ENCODE data around the gene FADS3. TPM values are rescaled to one million over a fixed set of nuclear protein-coding genes. Genes with fewer than 3 reads are reported as not detected.

FADS3 gene
- total and polyA plus RNA-seq, 9 of the 15 experiments (the other 6 are each of a cell fraction or from before 2014, with no cell fraction given), result 0.97 to 148 (median 92.7) TPM

DNA sequence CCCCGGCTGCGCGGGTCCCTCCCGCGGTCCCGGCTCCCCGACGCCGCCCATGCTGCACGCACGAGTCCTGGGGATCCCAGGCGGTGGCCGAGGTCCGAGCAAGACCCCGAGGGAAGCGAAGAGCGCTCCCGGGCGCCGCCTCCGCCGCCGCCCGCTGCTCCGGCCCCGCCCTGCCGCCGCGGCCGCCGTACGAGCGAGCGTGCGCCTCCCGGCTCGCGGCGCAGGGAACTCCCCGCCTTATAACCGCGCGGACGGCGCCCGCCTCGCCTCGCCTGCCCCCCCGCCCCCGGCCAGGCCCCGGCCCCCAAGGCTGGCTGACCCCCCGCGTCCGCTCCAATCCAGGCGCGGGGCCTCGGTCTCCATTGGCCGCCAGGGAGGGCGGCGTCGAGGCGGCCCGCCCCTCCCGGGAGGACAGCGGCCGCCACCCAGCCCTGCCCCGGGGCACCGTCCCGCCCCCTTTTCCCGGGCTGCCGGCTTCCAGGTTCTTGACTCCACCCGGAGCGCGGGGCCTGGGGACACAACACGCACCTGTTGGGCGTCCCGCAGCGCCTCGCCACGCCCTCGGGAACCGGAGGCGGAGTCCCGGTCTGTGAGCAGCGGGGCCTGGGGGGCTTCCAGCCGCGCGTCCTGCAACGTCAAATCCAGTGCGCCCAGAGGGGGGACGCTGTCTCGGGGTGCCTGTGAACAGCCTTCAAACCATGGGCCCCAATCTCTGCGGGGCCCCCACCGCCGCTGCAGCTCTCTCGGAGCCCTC lies at the start of gene FADS3 (continued):
- TF ChIP-seq YY1 (IDR thresholded peaks at IDR 0.05; ENCODE audit: borderline replicate concordance in 1 of 3, control insufficient read depth in 1 of 3, extremely low read depth in 1 of 3, insufficient read depth in 3 of 3, insufficient read length in 1 of 3, insufficient replicate concordance in 2 of 3, low read depth in 1 of 3, low read length in 2 of 3) (no peak), MGA (IDR thresholded peaks at IDR 0.05) (peak; percentile 50; the same call in 1 of the 2 replicates), ZFX (CRISPR knock-in tag; IDR thresholded peaks at IDR 0.05) (peak; percentile 37; the same call in 1 of the 2 replicates), SRSF3 (IDR thresholded peaks at IDR 0.05; ENCODE audit: insufficient read depth, low read length) (no peak), POLR2AphosphoS5 (IDR thresholded peaks at IDR 0.05; ENCODE audit: control insufficient read depth, insufficient read depth, low read depth, low read length) (no peak), POLR2A (conservative IDR thresholded peaks at IDR 0.05) (no peak), TEAD1 (CRISPR knock-in tag; IDR thresholded peaks at IDR 0.05) (no peak), HMBOX1 (IDR thresholded peaks at IDR 0.05) (no peak), FOSL1 (tag; conservative IDR thresholded peaks at IDR 0.05) (no peak)
- TF ChIP-seq, protein P1, sequence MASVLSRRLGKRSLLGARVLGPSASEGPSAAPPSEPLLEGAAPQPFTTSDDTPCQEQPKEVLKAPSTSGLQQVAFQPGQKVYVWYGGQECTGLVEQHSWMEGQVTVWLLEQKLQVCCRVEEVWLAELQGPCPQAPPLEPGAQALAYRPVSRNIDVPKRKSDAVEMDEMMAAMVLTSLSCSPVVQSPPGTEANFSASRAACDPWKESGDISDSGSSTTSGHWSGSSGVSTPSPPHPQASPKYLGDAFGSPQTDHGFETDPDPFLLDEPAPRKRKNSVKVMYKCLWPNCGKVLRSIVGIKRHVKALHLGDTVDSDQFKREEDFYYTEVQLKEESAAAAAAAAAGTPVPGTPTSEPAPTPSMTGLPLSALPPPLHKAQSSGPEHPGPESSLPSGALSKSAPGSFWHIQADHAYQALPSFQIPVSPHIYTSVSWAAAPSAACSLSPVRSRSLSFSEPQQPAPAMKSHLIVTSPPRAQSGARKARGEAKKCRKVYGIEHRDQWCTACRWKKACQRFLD (CRISPR knock-in tag; IDR thresholded peaks at IDR 0.05), result peak; percentile 62; the same call in 1 of the 2 replicates

All from K562 (cell line).